CD4-positive, alpha-beta memory T cell (primary cell): Measurements from ENCODE around the gene PTPN14. TPM values are rescaled to one million over a fixed set of nuclear protein-coding genes. Genes with fewer than 3 reads are reported as not detected.

ENCODE experiments used
- CTCF ChIA-PET: fragments of 350-600 bp; sonication (Branson Sonifier 250); formaldehyde crosslinking; loops from one replicate; lab custom pipeline; 2021; ENCODE audit warnings: inconsistent platforms; ENCODE audit not compliant: partially characterized antibody; lab: Charles Lee
- POLR2A ChIA-PET: fragments of 350-600 bp; sonication (Branson Sonifier 250); formaldehyde crosslinking; loops from one replicate; lab custom pipeline; 2021; ENCODE audit not compliant: partially characterized antibody; lab: Charles Lee
- DNase-seq, 5 donors: peaks; one replicate each; pipeline versions ENCODE4 v3.0.0 to v3.0.0-alpha.2; 2020 to 2022; ENCODE audit warnings: mixed read lengths in 1 of 5
- H3K27ac ChIP-seq: one replicate; pipeline ENCODE4 v1.7.0; 2013; ENCODE audit warnings: low read depth, low read length
- H3K27me3 ChIP-seq: 2 replicates; pipeline ENCODE4 v1.7.0; 2013; ENCODE audit warnings: mild to moderate bottlenecking, low read length, moderate library complexity; ENCODE audit not compliant: insufficient read depth
- H3K36me3 ChIP-seq: 2 replicates; pipeline ENCODE4 v1.7.0; 2013; ENCODE audit warnings: mild to moderate bottlenecking, low read length, moderate library complexity; ENCODE audit not compliant: insufficient read depth
- H3K4me1 ChIP-seq: 2 replicates; pipeline ENCODE4 v1.7.0; 2013; ENCODE audit warnings: mild to moderate bottlenecking, low read length, moderate library complexity; ENCODE audit not compliant: insufficient read depth
- H3K4me3 ChIP-seq, 2 donors: one replicate each; pipeline ENCODE4 v1.7.0; 2013; ENCODE audit warnings: low read length in 2 of 2, mild to moderate bottlenecking in 1 of 2
- H3K9me3 ChIP-seq, 2 donors: one replicate each; pipeline ENCODE4 v1.7.0; 2013; ENCODE audit warnings: low read length in 2 of 2, control low read depth in 1 of 2; ENCODE audit not compliant: control insufficient read depth in 1 of 2
- H3K27ac Mint-ChIP-seq, 7 donors: one replicate each; pipeline ENCODE4 v1.8.0; 2020 to 2021; ENCODE audit warnings: mixed read lengths in 7 of 7, mild to moderate bottlenecking in 6 of 7, inconsistent platforms in 3 of 7, moderate library complexity in 3 of 7
- H3K27me3 Mint-ChIP-seq, 2 donors: one replicate each; pipeline ENCODE4 v1.8.0; 2020 to 2021; ENCODE audit warnings: mixed read lengths in 2 of 2
- H3K36me3 Mint-ChIP-seq, 2 donors: one replicate each; pipeline ENCODE4 v1.8.0; 2020 to 2021; ENCODE audit warnings: mixed read lengths in 2 of 2, inconsistent platforms in 1 of 2, mild to moderate bottlenecking in 1 of 2
- H3K4me1 Mint-ChIP-seq, 4 donors: one replicate each; pipeline ENCODE4 v1.8.0; 2020 to 2021; ENCODE audit warnings: mixed read lengths in 4 of 4, mild to moderate bottlenecking in 1 of 4
- H3K4me3 Mint-ChIP-seq, 8 donors: one replicate each; pipeline ENCODE4 v1.8.0; 2020 to 2021; ENCODE audit warnings: mixed read lengths in 8 of 8, mild to moderate bottlenecking in 7 of 8, moderate library complexity in 6 of 8, inconsistent platforms in 3 of 8
- H3K9me3 Mint-ChIP-seq, 8 donors: one replicate each; pipeline ENCODE4 v1.8.0; 2020 to 2021; ENCODE audit warnings: mixed read lengths in 8 of 8, mild to moderate bottlenecking in 5 of 8, inconsistent platforms in 3 of 8, moderate library complexity in 1 of 8
- intact Hi-C: fragments of 100-400 bp; cut with micrococcal nuclease; formaldehyde crosslinking; loops from one replicate; pipeline ENCODE4 v1.15.1; 2023
- polyA plus RNA-seq, 2 donors: library from polyadenylated mRNA; unstranded; fragments of 300-500 nt; fragmentation: Illumina TruSeq; gene quantifications; one replicate each; pipeline ENCODE4 v1.2.3, GENCODE V29; 2021
- total RNA-seq, 2 experiments: library from RNA; stranded (reverse); gene quantifications; one replicate each; pipeline ENCODE4 v1.2.3, GENCODE V29; 2021

Gene PTPN14
- total and polyA plus RNA-seq, 4 experiments from 2014 or later = 0.03 to 0.28 (median 0.20) TPM; not detected in 1

DNA sequence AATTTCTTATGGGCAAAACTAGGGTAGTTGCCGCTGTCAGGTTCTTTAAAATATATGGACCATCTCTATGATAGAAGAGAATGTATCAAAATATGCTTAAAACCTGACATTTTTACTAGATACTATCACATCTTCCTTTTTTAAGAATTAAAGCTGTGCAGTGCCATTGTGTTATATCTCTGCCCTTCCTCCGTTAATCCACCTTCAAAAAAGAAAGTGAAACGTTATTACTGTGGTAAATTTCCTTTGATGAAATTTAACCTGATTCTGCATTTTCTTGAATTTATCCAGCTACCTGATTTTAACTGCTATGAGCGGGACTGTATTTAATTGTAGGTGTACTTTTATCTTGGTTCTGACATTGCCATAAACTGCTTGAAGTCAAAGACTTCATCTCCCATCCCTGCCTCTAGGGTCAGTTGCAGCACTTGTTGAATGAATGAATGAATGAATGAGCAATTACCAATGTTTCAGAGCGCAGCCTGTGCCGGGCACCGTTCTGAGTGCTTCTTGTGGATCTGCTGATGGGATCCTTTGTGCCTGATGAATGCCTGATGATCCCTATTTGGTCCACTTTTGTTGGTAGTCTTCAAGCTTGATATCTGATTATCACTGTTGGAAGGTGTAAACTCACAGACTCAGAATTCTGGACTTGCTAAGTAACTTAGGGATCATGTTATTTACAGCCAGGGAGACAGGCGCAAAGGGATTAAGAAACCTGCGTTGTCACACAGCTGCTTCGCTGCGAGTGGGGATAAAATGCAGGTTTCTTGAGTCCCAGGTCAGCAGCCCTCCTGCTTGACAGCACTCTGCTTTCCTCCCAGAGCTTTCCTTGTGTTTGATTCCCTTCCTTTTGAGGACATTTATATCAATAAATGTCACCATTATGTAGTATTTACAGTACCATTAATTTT, 240.4 kb downstream of the PTPN14 start:
- POLR2A ChIA-PET = interaction anchor here (2.7 kb wide), 1 partner anchor 30 kb away, joined by 9 read pairs; the partner anchor contains the start of gene SMYD2
- intact Hi-C loops = no loop called here
- H3K27ac ChIP-seq = no peak overlapping the region
- peaks cover 22% of the 10 kb centered on the region for H3K4me1 ChIP-seq
- peak overlapping the region in 1 of 2 donors; percentile 48 for H3K4me3 ChIP-seq
- Mint-ChIP-seq H3K4me3 (peak overlapping the region; percentile 70 to 85 (median 79)), H3K9me3 (peaks cover 0 to 3% (median 0%) of the 10 kb centered on the region in 8 donors), H3K4me1 (peaks cover 31 to 43% (median 36%) of the 10 kb centered on the region in 4 donors), H3K27me3 (no peaks in the 10 kb centered on the region), H3K36me3 (peaks cover 14 to 23% of the 10 kb centered on the region in 2 donors), H3K27ac (peak overlapping the region; percentile 8 to 90 (median 50))
- peaks cover 4% of the 10 kb centered on the region for H3K36me3 ChIP-seq
- H3K9me3 ChIP-seq = no peaks in the 10 kb centered on the region
- peak in 3 of 5 donors; percentile 17 to 28 (median 19) for DNase-seq
- no peaks in the 10 kb centered on the region for H3K27me3 ChIP-seq
- CTCF ChIA-PET = interaction anchor here (0.6 to 12.5 kb wide), 6 partner anchors 14 to 49 kb away, joined by 3 to 157 read pairs (median 4); no protein-coding TSS in a partner anchor

DNA sequence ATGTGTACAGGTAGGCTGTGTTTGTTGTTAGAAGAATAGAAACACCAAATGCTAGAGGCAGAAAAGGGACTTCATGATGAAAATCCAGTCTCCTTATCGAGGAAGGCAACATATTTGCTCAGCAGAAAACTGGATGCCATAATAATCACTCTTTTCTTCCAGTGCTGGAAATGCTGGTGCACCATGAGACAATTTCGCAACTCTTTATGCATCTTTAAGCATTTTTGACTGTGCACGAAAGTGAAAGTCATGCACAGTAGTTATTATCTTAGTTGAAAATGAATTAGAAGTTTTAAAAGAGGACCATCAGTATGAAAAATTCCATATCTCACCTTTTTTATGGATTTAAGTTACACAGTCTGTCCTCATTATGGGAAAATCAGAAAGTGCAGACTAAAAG, 241.4 kb downstream of the PTPN14 start:
- peaks cover 22% of the 10 kb centered on the region for H3K4me1 ChIP-seq
- H3K9me3 ChIP-seq = no peaks in the 10 kb centered on the region
- DNase-seq = no peak
- Mint-ChIP-seq H3K4me3 (peak overlapping the region in 7 of 8 donors; percentile 65 to 82 (median 80)), H3K36me3 (peaks cover 4 to 13% of the 10 kb centered on the region in 2 donors), H3K4me1 (peaks cover 30 to 43% (median 35%) of the 10 kb centered on the region in 4 donors), H3K9me3 (peaks cover 0 to 3% (median 0%) of the 10 kb centered on the region in 8 donors), H3K27me3 (no peaks in the 10 kb centered on the region), H3K27ac (peak overlapping the region in 6 of 7 donors; percentile 43 to 81 (median 60))
- peaks cover 4% of the 10 kb centered on the region for H3K36me3 ChIP-seq
- ChIA-PET CTCF (no interaction called here), POLR2A (no interaction called here)
- H3K4me3 ChIP-seq = peak overlapping the region in 1 of 2 donors; percentile 20
- H3K27me3 ChIP-seq = no peaks in the 10 kb centered on the region
- H3K27ac ChIP-seq = no peak overlapping the region
- intact Hi-C loops = no loop called here

DNA sequence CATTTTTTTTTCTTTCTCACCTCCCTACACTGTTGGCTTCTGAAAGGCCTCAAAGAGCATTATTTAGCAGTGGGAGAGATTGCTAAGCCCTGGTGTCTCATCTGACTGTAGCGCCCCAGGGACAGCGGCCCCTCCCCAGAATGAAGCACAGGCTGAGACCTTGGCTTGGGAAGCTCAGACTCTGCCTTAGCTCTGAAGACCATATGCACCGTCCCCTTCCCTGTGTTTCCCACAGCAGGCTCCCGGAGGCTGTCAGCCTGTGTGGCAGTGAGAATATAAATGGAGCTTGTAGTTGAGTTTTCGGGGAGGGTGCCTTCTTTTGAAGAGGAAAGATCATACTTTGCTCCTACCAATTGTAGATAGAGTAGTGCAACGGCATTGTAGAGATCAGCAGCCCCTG, 245.1 kb downstream of the PTPN14 start:
- DNase-seq = no peak
- no peak overlapping the region for H3K4me3 ChIP-seq
- H3K4me1 ChIP-seq = peaks cover 34% of the 10 kb centered on the region
- Mint-ChIP-seq H3K4me3 (no peak overlapping the region), H3K27me3 (no peaks in the 10 kb centered on the region), H3K9me3 (no peaks in the 10 kb centered on the region), H3K36me3 (peaks cover 0 to 4% of the 10 kb centered on the region in 2 donors), H3K4me1 (peaks cover 44 to 60% (median 46%) of the 10 kb centered on the region in 4 donors), H3K27ac (peak overlapping the region in 2 of 7 donors; percentile 48 to 68)
- H3K9me3 ChIP-seq = no peaks in the 10 kb centered on the region
- intact Hi-C loops = no loop called here
- no peaks in the 10 kb centered on the region for H3K36me3 ChIP-seq
- no peaks in the 10 kb centered on the region for H3K27me3 ChIP-seq
- POLR2A ChIA-PET = interaction anchor here (1.4 kb wide), 1 partner anchor 25 kb away, joined by 6 read pairs; the partner anchor contains the start of gene SMYD2
- CTCF ChIA-PET = interaction anchor here (0.7 to 1.4 kb wide), 2 partner anchors 22 to 45 kb away, joined by 3 to 6 read pairs; no protein-coding TSS in a partner anchor
- no peak overlapping the region for H3K27ac ChIP-seq

DNA sequence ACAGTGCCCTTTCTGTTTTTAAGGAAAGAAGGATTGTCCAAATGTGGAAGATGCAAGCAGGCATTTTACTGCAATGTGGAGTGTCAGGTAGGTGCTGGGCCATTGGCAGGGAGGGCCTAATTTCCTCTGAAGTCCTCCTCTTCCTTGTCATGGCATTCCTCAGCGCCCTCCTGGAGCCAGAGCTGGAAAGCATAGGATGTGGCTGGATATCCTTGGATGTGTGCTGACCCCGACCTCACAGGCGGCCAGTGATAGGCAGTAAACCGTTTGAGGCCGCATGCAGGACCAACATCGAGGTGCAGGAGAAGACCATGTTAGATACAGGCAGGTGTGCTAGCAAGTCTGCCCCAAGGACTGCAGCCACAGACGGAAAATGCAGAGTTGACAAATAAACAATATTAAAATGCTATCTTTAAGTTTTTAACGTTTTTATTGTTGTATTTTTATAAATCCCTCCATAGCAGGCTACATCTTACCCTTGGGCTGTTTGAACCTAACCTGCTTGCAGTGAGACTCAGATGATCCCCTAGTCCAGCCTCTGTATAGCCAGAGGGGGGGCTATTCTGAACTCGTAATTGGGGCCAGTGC, 246.1 kb downstream of the PTPN14 start:
- no peak for DNase-seq
- Mint-ChIP-seq H3K4me1 (peaks cover 37 to 53% (median 38%) of the 10 kb centered on the region in 4 donors), H3K27ac (peak overlapping the region in 1 of 7 donors; percentile 56), H3K4me3 (no peak overlapping the region), H3K9me3 (no peaks in the 10 kb centered on the region), H3K36me3 (peaks cover 0 to 6% of the 10 kb centered on the region in 2 donors), H3K27me3 (no peaks in the 10 kb centered on the region)
- Histone ChIP-seq H3K36me3 (no peaks in the 10 kb centered on the region), H3K4me3 (no peak overlapping the region), H3K4me1 (peaks cover 24% of the 10 kb centered on the region), H3K27ac (no peak overlapping the region), H3K9me3 (no peaks in the 10 kb centered on the region), H3K27me3 (no peaks in the 10 kb centered on the region)
- POLR2A ChIA-PET = interaction anchor here (1.4 kb wide), 1 partner anchor 24 kb away, joined by 6 read pairs; the partner anchor contains the start of gene SMYD2
- intact Hi-C loops = no loop called here
- CTCF ChIA-PET = interaction anchor here (1.9 to 4.2 kb wide), 3 partner anchors 22 to 43 kb away, joined by 8 to 28 read pairs (median 26); no protein-coding TSS in a partner anchor

DNA sequence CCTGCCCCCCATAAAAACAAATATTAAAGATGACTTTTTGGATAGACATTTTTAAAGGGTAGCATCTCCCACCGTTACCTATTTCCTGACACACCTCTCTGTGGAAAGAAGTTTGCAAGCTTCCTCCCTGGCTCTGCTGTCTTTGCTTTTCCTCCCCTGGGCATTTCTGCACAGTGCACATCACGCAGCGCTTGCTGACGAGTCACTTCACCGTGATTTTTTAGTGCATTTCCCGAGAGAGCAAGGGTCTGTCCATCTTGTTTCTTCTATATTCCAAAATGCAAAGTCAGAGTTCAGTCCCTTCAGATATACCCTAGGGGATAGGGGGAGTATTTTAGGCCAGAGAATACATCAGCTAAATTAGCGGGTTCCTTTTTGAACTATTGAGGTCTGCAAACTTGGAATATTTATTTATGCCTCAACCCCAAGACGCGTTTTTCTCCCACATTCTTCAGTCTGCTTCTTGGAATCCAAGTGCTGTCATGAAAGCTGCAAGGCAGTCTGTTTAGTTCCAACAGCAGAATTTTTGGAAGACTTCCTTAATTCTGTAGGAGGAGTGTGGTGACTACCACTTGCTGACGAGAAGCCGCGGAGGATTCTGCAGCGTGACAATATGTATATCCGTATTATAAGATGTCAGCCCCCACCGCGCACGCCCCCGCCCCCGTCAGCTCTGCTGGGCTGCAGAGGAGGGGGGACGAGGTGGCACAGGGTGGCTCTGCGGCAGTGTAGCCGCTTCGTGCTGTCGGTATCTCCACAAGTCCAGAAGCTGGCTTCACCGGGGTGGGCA, 248.1 kb downstream of the PTPN14 start:
- Histone ChIP-seq H3K27ac (no peak overlapping the region), H3K4me3 (no peak overlapping the region), H3K9me3 (no peaks in the 10 kb centered on the region), H3K27me3 (no peaks in the 10 kb centered on the region), H3K4me1 (peaks cover 13% of the 10 kb centered on the region), H3K36me3 (no peaks in the 10 kb centered on the region)
- peak overlapping the region in 1 of 7 donors; percentile 58 for H3K27ac Mint-ChIP-seq
- POLR2A ChIA-PET = no interaction called here
- peaks cover 19 to 38% (median 21%) of the 10 kb centered on the region in 4 donors for H3K4me1 Mint-ChIP-seq
- DNase-seq = no peak
- intact Hi-C loops = no loop called here
- H3K36me3 Mint-ChIP-seq = peaks cover 0 to 6% of the 10 kb centered on the region in 2 donors
- no peaks in the 10 kb centered on the region for H3K27me3 Mint-ChIP-seq
- no peak overlapping the region for H3K4me3 Mint-ChIP-seq
- H3K9me3 Mint-ChIP-seq = no peaks in the 10 kb centered on the region
- CTCF ChIA-PET = interaction anchor here (1.3 to 4.2 kb wide), 6 partner anchors 11 to 41 kb away, joined by 4 to 28 read pairs (median 8); no protein-coding TSS in a partner anchor

DNA sequence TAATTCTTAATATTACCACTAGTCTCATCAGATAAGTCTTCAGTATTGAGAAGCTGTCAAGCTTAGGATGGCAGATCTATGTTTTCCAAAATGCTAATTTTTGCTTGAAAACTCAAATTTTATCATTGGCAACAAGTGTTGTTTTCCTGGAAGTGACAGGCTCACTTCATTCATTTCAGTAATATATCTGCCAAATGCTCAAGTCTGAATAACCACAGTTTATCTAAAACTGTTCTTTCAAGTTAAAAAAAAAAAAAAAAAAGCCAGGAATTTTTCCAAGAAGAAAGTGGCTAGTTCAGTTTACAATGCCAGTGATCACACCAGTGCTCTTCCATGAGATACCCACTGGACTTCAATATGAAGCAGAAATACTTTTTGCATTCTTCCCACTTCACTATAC, 249.9 kb downstream of the PTPN14 start:
- H3K27me3 Mint-ChIP-seq = no peaks in the 10 kb centered on the region
- no peaks in the 10 kb centered on the region for H3K9me3 Mint-ChIP-seq
- Histone ChIP-seq H3K27me3 (no peaks in the 10 kb centered on the region), H3K4me1 (peaks cover 13% of the 10 kb centered on the region), H3K36me3 (no peaks in the 10 kb centered on the region), H3K27ac (no peak overlapping the region), H3K9me3 (no peaks in the 10 kb centered on the region), H3K4me3 (no peak overlapping the region)
- peaks cover 8 to 10% of the 10 kb centered on the region in 2 donors for H3K36me3 Mint-ChIP-seq
- ChIA-PET CTCF (interaction anchor here (1.1 to 4.2 kb wide), 4 partner anchors 26 to 39 kb away, joined by 3 to 28 read pairs (median 17); no protein-coding TSS in a partner anchor), POLR2A (no interaction called here)
- no peak for DNase-seq
- no peak overlapping the region for H3K4me3 Mint-ChIP-seq
- H3K27ac Mint-ChIP-seq = no peak overlapping the region
- peaks cover 15 to 33% (median 19%) of the 10 kb centered on the region in 4 donors for H3K4me1 Mint-ChIP-seq
- intact Hi-C loops = no loop called here
